Trophoblast cell (in vitro differentiated cells and primary cell): ENCODE results near the gene SEMA3F.

ENCODE experiments used
- DNase-seq, 2 donors: peaks; one replicate each; pipeline ENCODE4 v3.0.0-alpha.2; 2016
- H2AFZ ChIP-seq: 2 replicates; pipeline ENCODE4 v1.6.1; 2013; ENCODE audit warnings: low read length, moderate library complexity, mild to moderate bottlenecking; ENCODE audit not compliant: insufficient read depth, poor library complexity
- H2AK5ac ChIP-seq: 2 replicates; pipeline ENCODE4 v1.6.1; 2013; ENCODE audit warnings: mild to moderate bottlenecking, low read length
- H2BK120ac ChIP-seq: 2 replicates; pipeline ENCODE4 v1.6.1; 2013; ENCODE audit warnings: low read length, mild to moderate bottlenecking, moderate library complexity; ENCODE audit not compliant: insufficient read depth, poor library complexity
- H2BK12ac ChIP-seq: 2 replicates; pipeline ENCODE4 v1.6.1; 2013; ENCODE audit warnings: mild to moderate bottlenecking, low read length, moderate library complexity
- H2BK5ac ChIP-seq: 2 replicates; pipeline ENCODE4 v1.6.1; 2013; ENCODE audit warnings: low read length, low read depth, moderate library complexity, mild to moderate bottlenecking; ENCODE audit not compliant: poor library complexity
- H3K14ac ChIP-seq: 2 replicates; pipeline ENCODE4 v1.6.1; 2013; ENCODE audit warnings: mild to moderate bottlenecking, low read length
- H3K18ac ChIP-seq: 2 replicates; pipeline ENCODE4 v1.6.1; 2013; ENCODE audit warnings: mild to moderate bottlenecking, low read length
- H3K23ac ChIP-seq: 2 replicates; pipeline ENCODE4 v1.6.1; 2013; ENCODE audit warnings: low read length
- H3K27ac ChIP-seq: 2 replicates; pipeline ENCODE4 v1.5.1; 2013; ENCODE audit warnings: low read depth, mild to moderate bottlenecking, inconsistent platforms, low read length, moderate library complexity
- H3K27me3 ChIP-seq: 2 replicates; pipeline ENCODE4 v1.6.1; 2013; ENCODE audit warnings: inconsistent platforms, mild to moderate bottlenecking, low read length, moderate library complexity; ENCODE audit not compliant: insufficient read depth
- H3K36me3 ChIP-seq, 2 experiments: 1 replicate in 1 of 2; 2 replicates in 1 of 2; pipeline ENCODE4 v1.6.1; 2013; ENCODE audit warnings: low read length in 2 of 2, mild to moderate bottlenecking in 2 of 2, moderate library complexity in 1 of 2; ENCODE audit not compliant: insufficient read depth in 2 of 2, control insufficient read depth in 1 of 2
- H3K4ac ChIP-seq: 2 replicates; pipeline ENCODE4 v1.6.1; 2013; ENCODE audit warnings: low read depth, mild to moderate bottlenecking, low read length, moderate library complexity
- H3K4me1 ChIP-seq, 2 experiments: 1 replicate in 1 of 2; 2 replicates in 1 of 2; pipeline ENCODE4 v1.6.1; 2013; ENCODE audit warnings: low read length in 2 of 2, mild to moderate bottlenecking in 2 of 2, moderate library complexity in 1 of 2; ENCODE audit not compliant: insufficient read depth in 2 of 2, control insufficient read depth in 1 of 2
- H3K4me2 ChIP-seq: 2 replicates; pipeline ENCODE4 v1.6.1; 2013; ENCODE audit warnings: inconsistent platforms, mild to moderate bottlenecking, low read length, moderate library complexity
- H3K4me3 ChIP-seq: 2 replicates; pipeline ENCODE4 v1.5.1; 2013; ENCODE audit warnings: mild to moderate bottlenecking, low read depth, low read length, inconsistent platforms
- H3K79me1 ChIP-seq: one replicate; pipeline ENCODE4 v1.6.1; 2013; ENCODE audit warnings: low read length
- H3K79me2 ChIP-seq: 2 replicates; pipeline ENCODE4 v1.6.1; 2013; ENCODE audit warnings: low read length, mild to moderate bottlenecking; ENCODE audit not compliant: control insufficient read depth, insufficient read depth, poor library complexity
- H3K9ac ChIP-seq: 2 replicates; pipeline ENCODE4 v1.6.1; 2013; ENCODE audit warnings: mild to moderate bottlenecking, low read length
- H3K9me3 ChIP-seq: 2 replicates; pipeline ENCODE4 v1.6.1; 2013; ENCODE audit warnings: low read depth, mild to moderate bottlenecking, control low read depth, inconsistent platforms, low read length; ENCODE audit not compliant: insufficient read depth
- H4K12ac ChIP-seq: 2 replicates; pipeline ENCODE4 v1.6.1; 2013; ENCODE audit warnings: low read depth, mild to moderate bottlenecking, low read length, moderate library complexity
- H4K8ac ChIP-seq: 2 replicates; pipeline ENCODE4 v1.6.1; 2013; ENCODE audit warnings: low read depth, mild to moderate bottlenecking, low read length, moderate library complexity
- H4K91ac ChIP-seq: one replicate; pipeline ENCODE4 v1.6.1; 2013; ENCODE audit warnings: low read depth, mild to moderate bottlenecking, low read length, moderate library complexity
- WGBS: extraction: QIAGEN DNeasy Blood & Tissue Kit; methylation state at CpG from one replicate; pipeline ENCODE4 v1.1.7; 2013; ENCODE audit warnings: missing lambda C conversion rate; ENCODE audit not compliant: insufficient read length, insufficient coverage; ENCODE audit errors: extremely low coverage; 5-methylcytosine and 5-hydroxymethylcytosine counted together

The SEMA3F gene

GRCh38 chr3:50134367-50134766 lies 20.8 kb upstream of the SEMA3F start:
- Histone ChIP-seq H2AFZ (no peak overlapping the region), H4K91ac (no peak overlapping the region), H3K27me3 (no peaks in the 10 kb centered on the region), H2BK5ac (no peak overlapping the region), H2AK5ac (no peak overlapping the region), H3K4ac (no peak overlapping the region), H3K27ac (no peak overlapping the region), H3K23ac (no peak overlapping the region), H3K9me3 (peaks cover 2% of the 10 kb centered on the region), H3K9ac (no peak overlapping the region), H2BK120ac (no peak overlapping the region), H3K79me1 (no peaks in the 10 kb centered on the region), H4K12ac (no peak overlapping the region), H3K4me2 (no peak overlapping the region), H3K79me2 (no peaks in the 10 kb centered on the region), H3K18ac (no peak overlapping the region), H3K36me3 (no peaks in the 10 kb centered on the region), H3K14ac (no peak overlapping the region), H3K4me1 (peaks cover 2 to 6% of the 10 kb centered on the region in 2 experiments), H3K4me3 (no peak overlapping the region), H4K8ac (no peak overlapping the region), H2BK12ac (no peak overlapping the region)
- no peak for DNase-seq
- WGBS = no CpG with 5 or more reads among the region's 2 CpGs

- peaks cover 2% of the 10 kb centered on the region for H3K9me3 ChIP-seq
- WGBS = no CpG with 5 or more reads among the region's 5 CpGs
- H2BK12ac ChIP-seq = no peak overlapping the region
Observed at GRCh38 chr3:50135964-50136363, 19.2 kb upstream of the SEMA3F start.

GRCh38 chr3:50136714-50137405 lies 18.3 kb upstream of the SEMA3F start:
- Histone ChIP-seq H3K79me1 (no peaks in the 10 kb centered on the region), H3K23ac (no peak overlapping the region), H3K4me1 (peaks cover 2 to 6% of the 10 kb centered on the region in 2 experiments), H2AK5ac (no peak overlapping the region), H3K36me3 (no peaks in the 10 kb centered on the region), H3K9ac (no peak overlapping the region), H4K12ac (no peak overlapping the region), H3K79me2 (no peaks in the 10 kb centered on the region), H3K14ac (no peak overlapping the region), H2BK5ac (no peak overlapping the region), H2BK12ac (no peak overlapping the region), H3K9me3 (peaks cover 2% of the 10 kb centered on the region), H3K27ac (no peak overlapping the region), H2BK120ac (no peak overlapping the region), H2AFZ (no peak overlapping the region), H3K27me3 (no peaks in the 10 kb centered on the region), H3K18ac (no peak overlapping the region), H3K4ac (no peak overlapping the region), H4K8ac (no peak overlapping the region), H4K91ac (no peak overlapping the region), H3K4me2 (no peak overlapping the region), H3K4me3 (no peak overlapping the region)
- no peak for DNase-seq
- WGBS = no CpG with 5 or more reads among the region's 6 CpGs

More at GRCh38 chr3:50135964-50136363, 19.2 kb upstream of the SEMA3F start:
- no peak overlapping the region for H3K4me3 ChIP-seq
- H4K91ac ChIP-seq = no peak overlapping the region
- no peak overlapping the region for H2AK5ac ChIP-seq
- DNase-seq = no peak
- H3K27me3 ChIP-seq = no peaks in the 10 kb centered on the region
- no peak overlapping the region for H3K23ac ChIP-seq
- H3K79me2 ChIP-seq = no peaks in the 10 kb centered on the region
- H4K12ac ChIP-seq = no peak overlapping the region
- no peak overlapping the region for H2BK5ac ChIP-seq
- H3K14ac ChIP-seq = no peak overlapping the region
- no peaks in the 10 kb centered on the region for H3K36me3 ChIP-seq
- no peak overlapping the region for H4K8ac ChIP-seq
- no peaks in the 10 kb centered on the region for H3K79me1 ChIP-seq
- peaks cover 2 to 6% of the 10 kb centered on the region in 2 experiments for H3K4me1 ChIP-seq
- no peak overlapping the region for H3K18ac ChIP-seq
- H2AFZ ChIP-seq = no peak overlapping the region
- no peak overlapping the region for H3K27ac ChIP-seq
- H3K9ac ChIP-seq = no peak overlapping the region
- no peak overlapping the region for H3K4me2 ChIP-seq
- no peak overlapping the region for H3K4ac ChIP-seq
- no peak overlapping the region for H2BK120ac ChIP-seq

- no CpG with 5 or more reads among the region's 6 CpGs for WGBS
- H3K18ac ChIP-seq = no peak overlapping the region
- H4K91ac ChIP-seq = no peak overlapping the region
Observed at GRCh38 chr3:50137531-50137930, 17.6 kb upstream of the SEMA3F start.

More at GRCh38 chr3:50137531-50137930, 17.6 kb upstream of the SEMA3F start:
- H3K4ac ChIP-seq = no peak overlapping the region
- H4K12ac ChIP-seq = no peak overlapping the region
- no peak overlapping the region for H3K4me2 ChIP-seq
- no peak overlapping the region for H3K23ac ChIP-seq
- H4K8ac ChIP-seq = no peak overlapping the region
- H2BK5ac ChIP-seq = no peak overlapping the region
- peaks cover 2 to 6% of the 10 kb centered on the region in 2 experiments for H3K4me1 ChIP-seq
- no peak overlapping the region for H3K4me3 ChIP-seq
- H3K27ac ChIP-seq = no peak overlapping the region
- DNase-seq = no peak
- no peak overlapping the region for H2BK12ac ChIP-seq
- no peak overlapping the region for H2BK120ac ChIP-seq
- H3K9me3 ChIP-seq = peaks cover 2% of the 10 kb centered on the region
- H3K79me1 ChIP-seq = no peaks in the 10 kb centered on the region
- H3K9ac ChIP-seq = no peak overlapping the region
- no peaks in the 10 kb centered on the region for H3K79me2 ChIP-seq
- H3K27me3 ChIP-seq = no peaks in the 10 kb centered on the region
- no peak overlapping the region for H2AFZ ChIP-seq
- H3K14ac ChIP-seq = no peak overlapping the region
- H2AK5ac ChIP-seq = no peak overlapping the region
- no peaks in the 10 kb centered on the region for H3K36me3 ChIP-seq
